ENCODE measurements around the gene SYNE1. TPM values are rescaled to one million over a fixed set of nuclear protein-coding genes. Genes with fewer than 3 reads are reported as not detected.

The SYNE1 gene
- polyA plus RNA-seq, 2 of the 4 experiments (the other 2 are of a cell fraction) = 10.5 to 28.5 TPM

DNA sequence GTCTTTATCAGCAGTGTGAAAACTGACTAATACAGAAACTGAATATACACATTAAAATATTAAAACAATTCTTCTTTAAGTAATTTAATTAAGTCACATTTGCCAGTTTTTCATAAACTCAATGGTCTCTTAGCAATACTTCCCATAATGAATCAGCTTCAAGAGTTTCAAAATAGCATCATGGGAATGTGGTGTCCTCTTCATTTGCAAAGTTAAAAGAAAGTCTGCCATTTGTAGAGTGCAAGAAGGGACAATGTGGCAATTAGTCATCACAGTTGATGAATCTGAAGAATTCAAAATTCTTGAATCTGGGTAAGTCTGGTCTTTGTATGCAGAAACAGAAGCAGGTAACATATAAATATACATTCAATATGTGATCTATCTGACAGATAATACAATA is 38.7 kb downstream of the SYNE1 start:
- FAIRE-seq = no peak
- Histone ChIP-seq H3K4me3 (no peak overlapping the region), H3K9me3 (no peaks in the 10 kb centered on the region), H3K27ac (no peak overlapping the region), H3K4me1 (no peaks in the 10 kb centered on the region), H3K4me2 (no peak overlapping the region)
- TF ChIP-seq MAZ (IDR thresholded peaks at IDR 0.05; ENCODE audit: borderline replicate concordance, low read depth, low read length) (no peak), HES2 (IDR thresholded peaks at IDR 0.05) (no peak), RFX5 (IDR thresholded peaks at IDR 0.05) (no peak), ZSCAN20 (CRISPR knock-in tag; IDR thresholded peaks at IDR 0.05) (no peak), HOXB13 (CRISPR knock-in tag; IDR thresholded peaks at IDR 0.05; ENCODE audit: low read depth) (no peak), HOXA7 (CRISPR knock-in tag; IDR thresholded peaks at IDR 0.05) (no peak), BCL3 (IDR thresholded peaks at IDR 0.05) (no peak), SMC3 (IDR thresholded peaks at IDR 0.05) (no peak), NFE2L2 (conservative IDR thresholded peaks at IDR 0.05; ENCODE audit: low read length) (no peak), ZC3H11A (IDR thresholded peaks at IDR 0.05) (no peak), TFCP2L1 (CRISPR knock-in tag; IDR thresholded peaks at IDR 0.05) (no peak), KDM1A (IDR thresholded peaks at IDR 0.05; ENCODE audit: low read depth) (no peak), NPAS2 (CRISPR knock-in tag; IDR thresholded peaks at IDR 0.05; ENCODE audit: borderline replicate concordance) (no peak), HEYL (CRISPR knock-in tag; IDR thresholded peaks at IDR 0.05) (no peak)
- CTCF ChIA-PET = interaction anchor here (1.3 kb wide), 1 partner anchor 113 kb away, joined by 5 read pairs; no protein-coding TSS in a partner anchor
- ATAC-seq = no peak
- POLR2A ChIA-PET = no interaction called here
- DNase-seq (ENCODE audit: low read depth in 1 of 2, low spot score in 1 of 2) = no peak

- ATAC-seq = no peak
- Histone ChIP-seq H3K4me2 (no peak overlapping the region), H3K4me3 (no peak overlapping the region), H3K9me3 (no peaks in the 10 kb centered on the region), H3K27ac (no peak overlapping the region), H3K4me1 (no peaks in the 10 kb centered on the region)
- CTCF ChIA-PET = no interaction called here
- no peak for DNase-seq (ENCODE audit: low read depth in 1 of 2, low spot score in 1 of 2)
- FAIRE-seq = no peak
- TF ChIP-seq ZSCAN20 (CRISPR knock-in tag; IDR thresholded peaks at IDR 0.05) (no peak), EHF (CRISPR knock-in tag; IDR thresholded peaks at IDR 0.05) (no peak), JUNB (IDR thresholded peaks at IDR 0.05) (no peak), MAZ (IDR thresholded peaks at IDR 0.05; ENCODE audit: borderline replicate concordance, low read depth, low read length) (no peak), CHD2 (IDR thresholded peaks at IDR 0.05; ENCODE audit: low read length, partially characterized antibody) (no peak), KDM1A (IDR thresholded peaks at IDR 0.05; ENCODE audit: low read depth) (no peak), EHMT2 (IDR thresholded peaks at IDR 0.05; ENCODE audit: low read depth) (no peak), POLR2AphosphoS2 (conservative IDR thresholded peaks at IDR 0.05; ENCODE audit: low read length) (no peak), CBX2 (IDR thresholded peaks at IDR 0.05; ENCODE audit: borderline replicate concordance, low read depth) (no peak), JUN (IDR thresholded peaks at IDR 0.05) (no peak), HOXB13 (CRISPR knock-in tag; IDR thresholded peaks at IDR 0.05; ENCODE audit: low read depth) (no peak), BHLHE40 (IDR thresholded peaks at IDR 0.05; ENCODE audit: low read depth, low read length) (no peak), SMC3 (IDR thresholded peaks at IDR 0.05) (no peak), KDM5A (IDR thresholded peaks at IDR 0.05) (no peak)
- TF ChIP-seq, protein P1, sequence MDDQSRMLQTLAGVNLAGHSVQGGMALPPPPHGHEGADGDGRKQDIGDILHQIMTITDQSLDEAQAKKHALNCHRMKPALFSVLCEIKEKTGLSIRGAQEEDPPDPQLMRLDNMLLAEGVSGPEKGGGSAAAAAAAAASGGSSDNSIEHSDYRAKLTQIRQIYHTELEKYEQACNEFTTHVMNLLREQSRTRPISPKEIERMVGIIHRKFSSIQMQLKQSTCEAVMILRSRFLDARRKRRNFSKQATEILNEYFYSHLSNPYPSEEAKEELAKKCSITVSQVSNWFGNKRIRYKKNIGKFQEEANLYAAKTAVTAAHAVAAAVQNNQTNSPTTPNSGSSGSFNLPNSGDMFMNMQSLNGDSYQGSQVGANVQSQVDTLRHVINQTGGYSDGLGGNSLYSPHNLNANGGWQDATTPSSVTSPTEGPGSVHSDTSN (IDR thresholded peaks at IDR 0.05) = no peak
- TF ChIP-seq, protein P2, sequence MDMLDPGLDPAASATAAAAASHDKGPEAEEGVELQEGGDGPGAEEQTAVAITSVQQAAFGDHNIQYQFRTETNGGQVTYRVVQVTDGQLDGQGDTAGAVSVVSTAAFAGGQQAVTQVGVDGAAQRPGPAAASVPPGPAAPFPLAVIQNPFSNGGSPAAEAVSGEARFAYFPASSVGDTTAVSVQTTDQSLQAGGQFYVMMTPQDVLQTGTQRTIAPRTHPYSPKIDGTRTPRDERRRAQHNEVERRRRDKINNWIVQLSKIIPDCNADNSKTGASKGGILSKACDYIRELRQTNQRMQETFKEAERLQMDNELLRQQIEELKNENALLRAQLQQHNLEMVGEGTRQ (IDR thresholded peaks at IDR 0.05) = no peak
- TF ChIP-seq, protein P3, sequence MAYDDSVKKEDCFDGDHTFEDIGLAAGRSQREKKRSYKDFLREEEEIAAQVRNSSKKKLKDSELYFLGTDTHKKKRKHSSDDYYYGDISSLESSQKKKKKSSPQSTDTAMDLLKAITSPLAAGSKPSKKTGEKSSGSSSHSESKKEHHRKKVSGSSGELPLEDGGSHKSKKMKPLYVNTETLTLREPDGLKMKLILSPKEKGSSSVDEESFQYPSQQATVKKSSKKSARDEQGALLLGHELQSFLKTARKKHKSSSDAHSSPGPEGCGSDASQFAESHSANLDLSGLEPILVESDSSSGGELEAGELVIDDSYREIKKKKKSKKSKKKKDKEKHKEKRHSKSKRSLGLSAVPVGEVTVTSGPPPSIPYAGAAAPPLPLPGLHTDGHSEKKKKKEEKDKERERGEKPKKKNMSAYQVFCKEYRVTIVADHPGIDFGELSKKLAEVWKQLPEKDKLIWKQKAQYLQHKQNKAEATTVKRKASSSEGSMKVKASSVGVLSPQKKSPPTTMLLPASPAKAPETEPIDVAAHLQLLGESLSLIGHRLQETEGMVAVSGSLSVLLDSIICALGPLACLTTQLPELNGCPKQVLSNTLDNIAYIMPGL (CRISPR knock-in tag; IDR thresholded peaks at IDR 0.05; ENCODE audit: borderline replicate concordance) = no peak
- POLR2A ChIA-PET = no interaction called here
- 67% methylated on average over 2 of the region's 2 CpGs for WGBS (ENCODE audit: missing lambda C conversion rate)
Observed at GRCh38 chr6:152596726-152597125, 40.4 kb downstream of the SYNE1 start.

Data from A549 (cell line).